Measurements from ENCODE around the gene MYO6.

Gene MYO6

GRCh38 chr6:75936682-75937081 is 187.6 kb downstream of the MYO6 start:
- peaks cover 11% of the 10 kb centered on the region for H3K4me1 ChIP-seq (ENCODE audit: control insufficient read depth, insufficient read depth, low read length)
- WGBS, 2 experiments: 85% methylated on average over 3 of the region's 3 CpGs
- H3K4me3 ChIP-seq (ENCODE audit: insufficient read depth, low read depth, low read length): no peak overlapping the region
- H3K9me3 ChIP-seq (ENCODE audit: control insufficient read depth, low read length): no peaks in the 10 kb centered on the region
- H3K27me3 ChIP-seq (ENCODE audit: control insufficient read depth, insufficient read depth, low read length, poor library complexity, severe bottlenecking): no peaks in the 10 kb centered on the region
- no peak overlapping the region for H3K27ac ChIP-seq (ENCODE audit: insufficient read depth, low read depth, low read length, poor library complexity, severe bottlenecking)
- H3K36me3 ChIP-seq (ENCODE audit: control insufficient read depth, insufficient read depth, low read length): no peaks in the 10 kb centered on the region

- peaks cover 11% of the 10 kb centered on the region for H3K4me1 ChIP-seq (ENCODE audit: control insufficient read depth, insufficient read depth, low read length)
- H3K9me3 ChIP-seq (ENCODE audit: control insufficient read depth, low read length): no peaks in the 10 kb centered on the region
- no peaks in the 10 kb centered on the region for H3K27me3 ChIP-seq (ENCODE audit: control insufficient read depth, insufficient read depth, low read length, poor library complexity, severe bottlenecking)
- no peak overlapping the region for H3K27ac ChIP-seq (ENCODE audit: insufficient read depth, low read depth, low read length, poor library complexity, severe bottlenecking)
- 70 to 80% methylated on average over 2 of the region's 2 CpGs for WGBS, 2 experiments
- no peaks in the 10 kb centered on the region for H3K36me3 ChIP-seq (ENCODE audit: control insufficient read depth, insufficient read depth, low read length)
- no peak overlapping the region for H3K4me3 ChIP-seq (ENCODE audit: insufficient read depth, low read depth, low read length)
These were observed 188.8 kb downstream of the MYO6 start for GRCh38 chr6:75937846-75938245.

- 71 to 74% methylated on average over 3 to 4 of the region's 4 CpGs for WGBS, 2 experiments
These were observed 191.5 kb downstream of the MYO6 start for GRCh38 chr6:75940564-75940963.

DNA sequence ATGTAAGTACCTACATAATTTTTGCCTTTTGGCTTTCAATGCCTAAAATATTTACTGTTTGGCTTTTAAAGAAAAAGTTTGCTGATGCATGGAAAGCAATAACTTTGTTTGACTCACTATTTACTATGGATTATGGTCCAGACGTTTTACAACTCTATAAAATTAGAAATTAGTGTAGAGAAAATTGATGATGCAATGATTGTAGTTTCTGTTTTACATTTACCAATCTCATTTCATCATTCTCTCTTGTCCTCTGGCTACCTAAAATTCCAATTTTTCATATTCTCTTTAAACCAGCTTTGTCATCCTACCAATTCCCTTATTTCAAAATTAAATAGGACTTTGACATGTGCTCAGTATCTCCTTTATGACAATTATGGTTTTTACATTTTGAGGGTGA is 192.5 kb downstream of the MYO6 start:
- no peaks in the 10 kb centered on the region for H3K9me3 ChIP-seq (ENCODE audit: control insufficient read depth, low read length)
- peaks cover 15% of the 10 kb centered on the region for H3K4me1 ChIP-seq (ENCODE audit: control insufficient read depth, insufficient read depth, low read length)
- no peak overlapping the region for H3K27ac ChIP-seq (ENCODE audit: insufficient read depth, low read depth, low read length, poor library complexity, severe bottlenecking)
- no peaks in the 10 kb centered on the region for H3K36me3 ChIP-seq (ENCODE audit: control insufficient read depth, insufficient read depth, low read length)
- no CpG with 5 or more reads among the region's 1 CpG for WGBS, 2 experiments
- no peaks in the 10 kb centered on the region for H3K27me3 ChIP-seq (ENCODE audit: control insufficient read depth, insufficient read depth, low read length, poor library complexity, severe bottlenecking)
- H3K4me3 ChIP-seq (ENCODE audit: insufficient read depth, low read depth, low read length): no peak overlapping the region

More at GRCh38 chr6:75940564-75940963, 191.5 kb downstream of the MYO6 start:
- Histone ChIP-seq H3K4me3 (ENCODE audit: insufficient read depth, low read depth, low read length) (no peak overlapping the region), H3K27me3 (ENCODE audit: control insufficient read depth, insufficient read depth, low read length, poor library complexity, severe bottlenecking) (no peaks in the 10 kb centered on the region), H3K27ac (ENCODE audit: insufficient read depth, low read depth, low read length, poor library complexity, severe bottlenecking) (no peak overlapping the region), H3K36me3 (ENCODE audit: control insufficient read depth, insufficient read depth, low read length) (no peaks in the 10 kb centered on the region), H3K9me3 (ENCODE audit: control insufficient read depth, low read length) (no peaks in the 10 kb centered on the region), H3K4me1 (ENCODE audit: control insufficient read depth, insufficient read depth, low read length) (peaks cover 11% of the 10 kb centered on the region)

DNA sequence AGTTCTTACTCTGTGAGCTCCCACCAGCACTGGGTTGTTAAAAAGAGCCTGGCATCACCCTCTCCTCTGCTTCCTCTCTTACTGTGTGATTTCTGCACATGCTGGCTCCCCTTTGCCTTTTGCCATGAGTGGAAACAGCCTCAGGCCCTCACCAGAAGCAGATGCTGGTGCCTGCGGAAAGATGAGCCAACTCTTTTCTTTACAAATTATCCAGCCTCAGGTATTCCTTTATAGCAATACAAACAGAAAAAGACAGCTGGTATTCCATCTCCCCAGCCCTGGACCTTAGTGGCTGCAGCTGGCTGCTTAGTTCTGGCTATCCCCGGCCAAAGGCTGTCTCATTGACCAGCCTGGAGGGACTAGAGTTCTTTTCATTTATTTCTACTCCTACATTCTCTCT is 194.3 kb downstream of the MYO6 start:
- Histone ChIP-seq H3K27ac (ENCODE audit: insufficient read depth, low read depth, low read length, poor library complexity, severe bottlenecking) (no peak overlapping the region), H3K4me1 (ENCODE audit: control insufficient read depth, insufficient read depth, low read length) (peaks cover 8% of the 10 kb centered on the region), H3K36me3 (ENCODE audit: control insufficient read depth, insufficient read depth, low read length) (no peaks in the 10 kb centered on the region), H3K27me3 (ENCODE audit: control insufficient read depth, insufficient read depth, low read length, poor library complexity, severe bottlenecking) (no peaks in the 10 kb centered on the region), H3K9me3 (ENCODE audit: control insufficient read depth, low read length) (no peaks in the 10 kb centered on the region), H3K4me3 (ENCODE audit: insufficient read depth, low read depth, low read length) (no peak overlapping the region)
- WGBS, 2 experiments: 88 to 90% methylated on average over 2 of the region's 2 CpGs

- Histone ChIP-seq H3K27ac (ENCODE audit: insufficient read depth, low read depth, low read length, poor library complexity, severe bottlenecking) (no peak overlapping the region), H3K4me3 (ENCODE audit: insufficient read depth, low read depth, low read length) (no peak overlapping the region), H3K9me3 (ENCODE audit: control insufficient read depth, low read length) (no peaks in the 10 kb centered on the region), H3K36me3 (ENCODE audit: control insufficient read depth, insufficient read depth, low read length) (no peaks in the 10 kb centered on the region), H3K27me3 (ENCODE audit: control insufficient read depth, insufficient read depth, low read length, poor library complexity, severe bottlenecking) (no peaks in the 10 kb centered on the region), H3K4me1 (ENCODE audit: control insufficient read depth, insufficient read depth, low read length) (peaks cover 8% of the 10 kb centered on the region)
- WGBS, 2 experiments: 32 to 36% methylated on average over 3 of the region's 4 CpGs
These were observed 197.2 kb downstream of the MYO6 start for GRCh38 chr6:75946146-75946831.

- peaks cover 8% of the 10 kb centered on the region for H3K4me1 ChIP-seq (ENCODE audit: control insufficient read depth, insufficient read depth, low read length)
- WGBS, 2 experiments: 94 to 97% methylated on average over 5 of the region's 5 CpGs
These were observed 198.9 kb downstream of the MYO6 start for GRCh38 chr6:75947935-75948334.

GRCh38 chr6:75952128-75952527 is 203.1 kb downstream of the MYO6 start:
- no peak overlapping the region for H3K27ac ChIP-seq (ENCODE audit: insufficient read depth, low read depth, low read length, poor library complexity, severe bottlenecking)
- H3K4me3 ChIP-seq (ENCODE audit: insufficient read depth, low read depth, low read length): no peak overlapping the region
- H3K4me1 ChIP-seq (ENCODE audit: control insufficient read depth, insufficient read depth, low read length): no peaks in the 10 kb centered on the region
- 93 to 100% methylated on average over 2 to 3 of the region's 3 CpGs for WGBS, 2 experiments
- H3K36me3 ChIP-seq (ENCODE audit: control insufficient read depth, insufficient read depth, low read length): no peaks in the 10 kb centered on the region
- no peaks in the 10 kb centered on the region for H3K27me3 ChIP-seq (ENCODE audit: control insufficient read depth, insufficient read depth, low read length, poor library complexity, severe bottlenecking)
- H3K9me3 ChIP-seq (ENCODE audit: control insufficient read depth, low read length): no peaks in the 10 kb centered on the region

More at GRCh38 chr6:75947935-75948334, 198.9 kb downstream of the MYO6 start:
- Histone ChIP-seq H3K9me3 (ENCODE audit: control insufficient read depth, low read length) (no peaks in the 10 kb centered on the region), H3K4me3 (ENCODE audit: insufficient read depth, low read depth, low read length) (no peak overlapping the region), H3K27me3 (ENCODE audit: control insufficient read depth, insufficient read depth, low read length, poor library complexity, severe bottlenecking) (no peaks in the 10 kb centered on the region), H3K27ac (ENCODE audit: insufficient read depth, low read depth, low read length, poor library complexity, severe bottlenecking) (no peak overlapping the region), H3K36me3 (ENCODE audit: control insufficient read depth, insufficient read depth, low read length) (no peaks in the 10 kb centered on the region)

DNA sequence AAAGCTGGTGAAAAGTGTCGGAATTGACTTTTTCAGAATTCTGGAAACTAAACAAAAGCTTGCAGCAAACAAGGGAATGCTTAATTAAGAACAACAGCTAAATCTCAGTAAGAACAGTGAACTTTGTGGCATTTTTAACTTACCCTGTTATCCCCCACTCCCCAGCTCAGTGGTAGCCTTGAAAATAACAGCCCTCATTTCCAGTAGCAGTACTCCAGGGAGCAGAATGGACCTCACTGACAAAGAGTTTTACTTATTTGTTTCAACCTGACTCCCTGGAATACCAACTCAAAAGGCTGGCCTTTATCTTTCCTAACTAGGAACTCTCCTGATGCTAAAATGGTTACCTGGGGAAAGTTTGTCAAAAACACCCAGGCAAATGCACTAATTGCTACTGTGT is 214.5 kb downstream of the MYO6 start:
- Histone ChIP-seq H3K4me1 (ENCODE audit: control insufficient read depth, insufficient read depth, low read length) (no peaks in the 10 kb centered on the region), H3K27ac (ENCODE audit: insufficient read depth, low read depth, low read length, poor library complexity, severe bottlenecking) (no peak overlapping the region), H3K36me3 (ENCODE audit: control insufficient read depth, insufficient read depth, low read length) (no peaks in the 10 kb centered on the region), H3K9me3 (ENCODE audit: control insufficient read depth, low read length) (no peaks in the 10 kb centered on the region), H3K27me3 (ENCODE audit: control insufficient read depth, insufficient read depth, low read length, poor library complexity, severe bottlenecking) (no peaks in the 10 kb centered on the region), H3K4me3 (ENCODE audit: insufficient read depth, low read depth, low read length) (no peak overlapping the region)
- 74 to 90% methylated on average over 1 of the region's 1 CpG for WGBS, 2 experiments

- Histone ChIP-seq H3K36me3 (ENCODE audit: control insufficient read depth, insufficient read depth, low read length) (no peaks in the 10 kb centered on the region), H3K4me3 (ENCODE audit: insufficient read depth, low read depth, low read length) (no peak overlapping the region), H3K27ac (ENCODE audit: insufficient read depth, low read depth, low read length, poor library complexity, severe bottlenecking) (no peak overlapping the region), H3K4me1 (ENCODE audit: control insufficient read depth, insufficient read depth, low read length) (no peaks in the 10 kb centered on the region), H3K9me3 (ENCODE audit: control insufficient read depth, low read length) (no peaks in the 10 kb centered on the region), H3K27me3 (ENCODE audit: control insufficient read depth, insufficient read depth, low read length, poor library complexity, severe bottlenecking) (no peaks in the 10 kb centered on the region)
These were observed 219.1 kb downstream of the MYO6 start for GRCh38 chr6:75968143-75968542.
